NCI-H1436 (cell line): ENCODE data around the gene FAM53B.
"Not testable (repeated sequence)": the region's sequence is repeated elsewhere in the genome, so short reads cannot be mapped to it uniquely, and the experiment has no call there.

Experiments used
- DNase-seq: peaks from one replicate; lab custom pipeline; 2025; lab: John Stamatoyannopoulos, UW

FAM53B gene

GRCh38 chr10:124610186-124610585 lies 134.0 kb downstream of the FAM53B start:
- not testable (repeated sequence) for DNase-seq

DNA sequence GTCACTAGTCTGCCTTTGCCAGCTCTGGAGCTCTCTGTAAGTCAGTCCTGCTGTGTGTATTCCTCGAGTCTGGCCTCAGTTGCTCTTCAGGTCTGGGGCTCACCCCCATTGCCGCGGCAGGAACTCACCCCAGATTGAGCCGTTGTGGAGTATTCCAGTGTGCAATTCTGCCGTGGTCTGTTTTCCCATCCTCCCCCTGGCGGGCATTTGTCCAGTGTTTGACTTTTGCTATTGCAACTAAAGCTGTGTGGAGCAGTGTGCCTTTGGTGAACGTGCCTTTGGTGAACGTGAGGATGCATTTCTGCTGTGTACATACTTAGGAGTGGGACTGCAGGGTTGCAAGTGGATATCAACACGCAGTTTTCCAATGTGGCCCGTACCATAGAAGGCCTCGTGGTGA lies 134.5 kb downstream of the FAM53B start:
- no peak for DNase-seq

DNA sequence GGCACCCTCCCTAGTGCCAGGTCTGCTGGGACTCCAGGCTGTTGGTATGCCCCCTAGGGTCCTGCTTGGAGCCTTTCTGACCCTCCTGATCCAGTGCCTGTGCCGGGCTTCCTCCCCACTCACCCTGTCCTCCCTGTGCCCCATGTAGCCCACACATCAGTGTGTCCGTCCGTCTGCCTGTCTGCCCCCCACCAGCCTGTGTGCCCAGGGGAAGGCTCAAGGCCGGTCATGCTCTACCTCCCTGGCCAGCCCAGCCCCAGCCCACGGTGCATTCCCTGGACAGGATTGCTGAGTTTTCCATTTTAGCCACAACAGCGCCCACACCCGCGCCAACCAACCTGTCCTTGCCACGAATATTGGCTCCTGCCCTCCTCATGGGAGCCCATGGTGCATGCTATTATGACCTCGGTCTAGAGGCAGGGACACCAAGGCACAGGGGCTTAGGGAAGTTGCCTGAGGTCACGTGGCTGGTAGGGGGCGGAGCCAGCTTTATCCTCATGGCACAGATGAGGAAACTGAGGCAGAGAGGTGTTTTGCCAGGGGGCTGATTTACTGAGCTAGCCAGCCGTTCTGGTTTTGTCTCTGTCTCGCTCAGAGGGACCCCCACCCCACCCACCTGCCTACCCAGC lies 136.0 kb downstream of the FAM53B start:
- DNase-seq, result no peak

DNA sequence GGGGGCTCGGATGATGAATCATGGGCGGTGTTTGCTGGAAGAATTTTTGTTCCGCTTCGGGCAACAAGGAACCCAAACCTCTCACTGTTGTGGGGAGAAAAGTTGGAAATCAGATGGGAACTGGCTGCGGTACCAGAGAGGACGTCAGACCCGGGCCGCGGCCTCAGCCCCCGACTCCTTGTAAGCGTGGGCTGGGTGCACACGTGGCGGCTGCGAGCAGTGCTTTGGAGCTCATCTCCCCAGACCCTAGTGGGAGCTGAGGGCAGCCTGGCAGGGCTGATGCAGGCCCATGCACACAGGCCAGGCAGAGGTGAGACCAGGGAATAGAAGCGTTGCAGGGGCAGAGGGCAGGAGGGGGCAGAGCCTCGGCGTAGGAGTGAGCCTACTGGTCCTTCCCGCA lies 136.5 kb downstream of the FAM53B start:
- no peak for DNase-seq

- DNase-seq, result no peak
These were observed 137.4 kb downstream of the FAM53B start for GRCh38 chr10:124606822-124607221.

GRCh38 chr10:124605856-124606812 lies 138.0 kb downstream of the FAM53B start:
- DNase-seq, result no peak

GRCh38 chr10:124605481-124605855 lies 138.7 kb downstream of the FAM53B start:
- DNase-seq, result no peak

- DNase-seq, result no peak
These were observed 139.2 kb downstream of the FAM53B start for GRCh38 chr10:124605001-124605370.

- no peak for DNase-seq
These were observed 139.8 kb downstream of the FAM53B start for GRCh38 chr10:124604214-124605000.

- DNase-seq, result no peak
These were observed 140.6 kb downstream of the FAM53B start for GRCh38 chr10:124603376-124604213.

GRCh38 chr10:124602646-124603365 lies 141.4 kb downstream of the FAM53B start:
- no peak for DNase-seq

DNA sequence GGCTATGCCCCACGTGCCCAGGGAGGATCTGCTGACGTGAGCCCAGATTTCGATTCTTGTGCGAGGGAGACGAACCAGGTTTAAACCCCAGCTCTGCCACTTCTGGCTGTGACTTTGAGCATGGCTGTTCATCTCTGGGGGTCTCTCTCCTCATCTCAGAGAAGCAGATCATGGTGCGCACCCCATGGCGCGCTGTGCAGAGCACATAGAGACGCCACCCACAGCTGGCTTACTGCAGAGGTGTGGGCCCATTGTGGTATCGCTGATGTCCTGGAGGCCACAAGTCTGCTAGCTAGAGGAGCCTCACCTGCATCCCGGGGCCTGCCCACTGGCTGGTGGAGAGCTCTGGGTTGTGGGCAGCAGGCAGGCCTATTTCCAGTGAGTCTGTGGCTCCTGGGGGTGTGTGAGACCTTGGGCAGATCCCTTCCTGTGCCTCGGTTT lies 142.0 kb downstream of the FAM53B start:
- no peak for DNase-seq

DNA sequence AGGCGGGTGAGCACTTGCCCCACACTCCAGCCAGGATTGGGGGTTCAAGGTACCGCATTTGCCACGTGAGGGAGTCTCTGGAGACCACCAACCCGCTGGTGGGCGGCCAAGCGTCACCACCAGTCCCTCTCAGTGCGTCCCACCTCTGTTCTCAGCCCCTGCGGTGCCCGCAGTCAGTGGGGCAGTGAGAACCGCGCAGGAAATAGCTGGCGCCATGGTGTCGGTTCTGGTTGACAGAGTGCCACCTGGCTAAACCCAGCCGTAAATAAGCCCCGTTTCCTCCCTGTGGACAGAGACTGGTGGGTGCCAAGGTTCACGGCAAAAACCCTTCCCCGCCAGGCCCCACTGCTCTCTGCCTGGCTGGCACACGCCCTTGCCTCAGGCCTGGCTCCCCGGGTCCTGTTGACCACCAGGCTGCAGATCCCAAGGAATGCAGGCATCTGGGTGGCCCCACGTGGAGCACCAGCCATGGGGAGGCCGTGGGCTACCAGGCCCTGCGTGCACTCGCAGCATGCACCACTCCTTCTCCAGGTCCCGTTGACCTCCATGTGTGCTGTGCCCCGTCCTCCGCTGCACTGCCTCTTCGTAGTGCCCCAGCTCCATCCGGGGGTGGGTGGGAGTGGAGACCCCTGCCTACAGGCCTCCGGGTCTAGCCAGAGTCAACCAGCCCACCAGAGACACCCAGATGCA lies 142.6 kb downstream of the FAM53B start:
- no peak for DNase-seq

- DNase-seq, result no peak
These were observed 143.2 kb downstream of the FAM53B start for GRCh38 chr10:124601016-124601415.

- DNase-seq, result no peak
These were observed 143.9 kb downstream of the FAM53B start for GRCh38 chr10:124600051-124600880.

GRCh38 chr10:124599588-124600050 lies 144.6 kb downstream of the FAM53B start:
- DNase-seq, result no peak

DNA sequence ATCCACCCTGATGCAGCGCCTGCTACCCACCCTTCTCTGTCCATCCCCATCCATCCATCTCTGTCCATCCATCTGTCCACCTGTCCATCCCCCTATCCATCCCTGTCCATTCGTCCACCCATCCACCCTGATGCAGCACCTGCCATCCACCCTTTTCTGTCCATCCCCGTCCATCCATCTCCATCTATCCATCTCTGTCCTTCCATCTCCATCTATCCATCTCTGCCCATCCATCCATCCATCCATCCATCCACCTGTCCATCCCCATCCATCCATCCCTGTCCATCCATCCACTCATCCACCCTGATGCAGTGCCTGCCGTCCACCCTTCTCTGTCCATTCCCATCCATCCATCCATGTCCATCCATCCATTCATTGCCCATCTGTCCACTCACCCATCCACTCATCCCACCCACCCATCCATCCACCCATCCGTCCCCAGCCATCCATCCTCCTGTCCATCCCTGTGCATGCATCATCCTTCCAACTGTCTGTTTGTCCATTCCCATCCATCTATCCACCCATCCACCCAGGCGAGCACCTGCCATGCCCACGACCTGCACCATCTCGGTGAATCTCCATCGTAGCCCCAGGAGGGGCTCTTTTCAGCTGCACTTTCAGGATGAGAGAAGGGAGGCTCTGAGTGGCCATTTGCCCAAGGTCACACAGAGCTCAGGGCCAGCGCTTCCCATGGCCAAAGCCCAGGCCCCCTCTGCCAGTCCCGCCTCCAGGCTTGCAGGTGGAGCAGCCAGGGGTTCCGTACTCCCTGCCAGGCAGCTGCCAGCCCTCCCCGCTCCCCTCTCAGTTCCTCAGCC lies 145.2 kb downstream of the FAM53B start:
- DNase-seq, result no peak

- no peak for DNase-seq
These were observed 146.0 kb downstream of the FAM53B start for GRCh38 chr10:124598196-124598595.

DNA sequence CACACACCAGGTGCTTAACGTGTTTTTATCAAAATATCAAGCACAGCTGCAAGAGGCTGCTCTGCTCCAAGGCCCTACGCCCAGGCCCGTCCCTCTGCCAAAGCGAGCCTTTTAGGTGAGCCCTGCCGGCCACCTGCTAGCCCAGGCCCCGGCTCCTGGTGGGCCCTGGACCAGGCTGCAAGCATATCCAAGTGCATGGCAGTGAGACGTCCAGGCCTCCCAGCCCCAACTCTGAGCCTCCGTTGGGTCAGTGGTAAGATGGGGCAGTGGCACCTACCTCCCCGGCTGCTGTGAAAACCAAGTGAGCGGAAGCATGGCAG lies 146.4 kb downstream of the FAM53B start:
- no peak for DNase-seq
